ENCODE data around the gene FILIP1L.
"Not testable (repeated sequence)": the region's sequence is repeated elsewhere in the genome, so short reads cannot be mapped to it uniquely, and the experiment has no call there.

- TF ChIP-seq CTCF, POLR2A, EP300 (IDR thresholded peaks at IDR 0.05): not testable (repeated sequence)
Observed at GRCh38 chr3:100096286-100096685, 18.0 kb downstream of the FILIP1L start.
